Calu3 (cell line): ENCODE measurements around the gene ZNF785. TPM values are rescaled to one million over a fixed set of nuclear protein-coding genes. Genes with fewer than 3 reads are reported as not detected.
A peak's percentile ranks its signal among the peaks of the same experiment; 100 is the strongest.

Source experiments
- BruUV-seq: library from RNA; stranded (reverse); fragments of 400-500 nt; replicated peaks from 2 replicates; lab custom pipeline; 2021; lab: Mats Ljungman, UMichigan
- CTCF ChIA-PET: fragments of 300-600 bp; sonication (Branson Sonifier 250); formaldehyde crosslinking; loops from one replicate; lab custom pipeline; 2022; ENCODE audit warnings: antibody characterized with exemption; lab: Charles Lee
- DNase-seq: peaks from one replicate; pipeline ENCODE4 v3.0.0; 2022
- H3K27ac Mint-ChIP-seq: one replicate; pipeline ENCODE4 v1.8.0; 2022; ENCODE audit warnings: mixed read lengths; ENCODE audit not compliant: unreplicated experiment
- H3K27me3 Mint-ChIP-seq: one replicate; pipeline ENCODE4 v1.8.0; 2022; ENCODE audit warnings: mixed read lengths; ENCODE audit not compliant: unreplicated experiment
- H3K36me3 Mint-ChIP-seq: one replicate; pipeline ENCODE4 v1.8.0; 2022; ENCODE audit warnings: mild to moderate bottlenecking, moderate library complexity, mixed read lengths; ENCODE audit not compliant: insufficient read depth, unreplicated experiment
- H3K4me1 Mint-ChIP-seq: one replicate; pipeline ENCODE4 v1.8.0; 2022; ENCODE audit warnings: mild to moderate bottlenecking, low read depth, mixed read lengths; ENCODE audit not compliant: unreplicated experiment
- H3K4me3 Mint-ChIP-seq: one replicate; pipeline ENCODE4 v1.8.0; 2022; ENCODE audit warnings: mild to moderate bottlenecking, low read depth, moderate library complexity, mixed read lengths; ENCODE audit not compliant: unreplicated experiment
- H3K9me3 Mint-ChIP-seq: one replicate; pipeline ENCODE4 v1.8.0; 2022; ENCODE audit warnings: low read depth, mixed read lengths; ENCODE audit not compliant: unreplicated experiment
- intact Hi-C: fragments of 100-400 bp; cut with micrococcal nuclease; formaldehyde crosslinking; loops from one replicate; pipeline ENCODE4 v1.10.0; 2022; ENCODE audit not compliant: unreplicated experiment
- total RNA-seq: library from RNA; stranded (reverse); gene quantifications from 2 replicates; pipeline ENCODE4 v1.2.3, GENCODE V29; 2022
- TF ChIP-seq, protein P1 (sequence below): fragments of 200-600 bp; IDR thresholded peaks from one replicate; pipeline ENCODE4 v1.8.0; 2022; ENCODE audit warnings: antibody characterized with exemption; ENCODE audit not compliant: unreplicated experiment

The ZNF785 gene
- total RNA-seq, 1 experiment from 2014 or later: 22.2 TPM

- Mint-ChIP-seq H3K27me3 (peaks cover 45% of the 10 kb centered on the region), H3K4me3 (no peak overlapping the region), H3K27ac (no peak overlapping the region), H3K9me3 (peaks cover 2% of the 10 kb centered on the region), H3K36me3 (no peaks in the 10 kb centered on the region), H3K4me1 (peaks cover 12% of the 10 kb centered on the region)
- CTCF ChIA-PET: interaction anchor here (0.9 kb wide), 1 partner anchor 11 kb away, joined by 9 read pairs; no protein-coding TSS in a partner anchor
- TF ChIP-seq, protein P1, sequence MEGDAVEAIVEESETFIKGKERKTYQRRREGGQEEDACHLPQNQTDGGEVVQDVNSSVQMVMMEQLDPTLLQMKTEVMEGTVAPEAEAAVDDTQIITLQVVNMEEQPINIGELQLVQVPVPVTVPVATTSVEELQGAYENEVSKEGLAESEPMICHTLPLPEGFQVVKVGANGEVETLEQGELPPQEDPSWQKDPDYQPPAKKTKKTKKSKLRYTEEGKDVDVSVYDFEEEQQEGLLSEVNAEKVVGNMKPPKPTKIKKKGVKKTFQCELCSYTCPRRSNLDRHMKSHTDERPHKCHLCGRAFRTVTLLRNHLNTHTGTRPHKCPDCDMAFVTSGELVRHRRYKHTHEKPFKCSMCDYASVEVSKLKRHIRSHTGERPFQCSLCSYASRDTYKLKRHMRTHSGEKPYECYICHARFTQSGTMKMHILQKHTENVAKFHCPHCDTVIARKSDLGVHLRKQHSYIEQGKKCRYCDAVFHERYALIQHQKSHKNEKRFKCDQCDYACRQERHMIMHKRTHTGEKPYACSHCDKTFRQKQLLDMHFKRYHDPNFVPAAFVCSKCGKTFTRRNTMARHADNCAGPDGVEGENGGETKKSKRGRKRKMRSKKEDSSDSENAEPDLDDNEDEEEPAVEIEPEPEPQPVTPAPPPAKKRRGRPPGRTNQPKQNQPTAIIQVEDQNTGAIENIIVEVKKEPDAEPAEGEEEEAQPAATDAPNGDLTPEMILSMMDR: no peak
- intact Hi-C loops: no loop called here
- no TSS peak for BruUV-seq
- DNase-seq: no peak
These were observed 34.7 kb upstream of the ZNF785 start for GRCh38 chr16:30620169-30620568.

DNA sequence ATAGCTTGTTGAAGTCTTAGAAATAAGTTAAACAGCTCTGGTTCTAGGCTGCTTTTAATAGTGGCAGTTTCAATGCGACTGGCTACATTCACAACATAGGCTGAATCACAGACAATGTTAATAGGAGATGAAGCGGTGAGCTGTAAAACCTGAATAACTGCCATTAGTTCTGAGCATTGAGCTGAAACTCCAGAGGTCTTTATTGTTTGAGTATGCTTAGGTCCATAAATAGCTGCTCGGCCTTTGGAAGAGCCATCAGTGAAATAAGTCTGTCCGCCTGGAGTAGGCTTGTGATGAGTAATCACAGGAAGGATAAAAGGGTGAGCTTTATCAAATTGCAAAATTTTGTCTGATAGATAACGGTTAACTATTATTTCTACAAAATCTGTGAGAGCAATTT, 34.1 kb upstream of the ZNF785 start:
- DNase-seq: no peak
- no TSS peak for BruUV-seq
- CTCF ChIA-PET: interaction anchor here (0.9 kb wide), 1 partner anchor 10 kb away, joined by 9 read pairs; no protein-coding TSS in a partner anchor
- peaks cover 45% of the 10 kb centered on the region for H3K27me3 Mint-ChIP-seq
- peaks cover 14% of the 10 kb centered on the region for H3K4me1 Mint-ChIP-seq
- no peaks in the 10 kb centered on the region for H3K36me3 Mint-ChIP-seq
- H3K27ac Mint-ChIP-seq: no peak overlapping the region
- H3K4me3 Mint-ChIP-seq: no peak overlapping the region
- TF ChIP-seq, protein P1: no peak
- intact Hi-C loops: no loop called here
- H3K9me3 Mint-ChIP-seq: peaks cover 2% of the 10 kb centered on the region

GRCh38 chr16:30619202-30619601, 33.7 kb upstream of the ZNF785 start:
- CTCF ChIA-PET: no interaction called here
- Mint-ChIP-seq H3K36me3 (no peaks in the 10 kb centered on the region), H3K4me1 (peaks cover 14% of the 10 kb centered on the region), H3K27ac (no peak overlapping the region), H3K27me3 (peaks cover 42% of the 10 kb centered on the region), H3K4me3 (no peak overlapping the region), H3K9me3 (peaks cover 2% of the 10 kb centered on the region)
- DNase-seq: no peak
- BruUV-seq: no TSS peak
- intact Hi-C loops: no loop called here
- TF ChIP-seq, protein P1: no peak

- Mint-ChIP-seq H3K36me3 (peaks cover 8% of the 10 kb centered on the region), H3K4me3 (no peak overlapping the region), H3K4me1 (peaks cover 14% of the 10 kb centered on the region), H3K9me3 (peaks cover 2% of the 10 kb centered on the region), H3K27ac (no peak overlapping the region), H3K27me3 (peaks cover 6% of the 10 kb centered on the region)
- TF ChIP-seq, protein P1: peak; percentile 81
- no TSS peak for BruUV-seq
- intact Hi-C loops: no loop called here
- DNase-seq: peak; percentile 80
- CTCF ChIA-PET: interaction anchor here (0.5 to 2.0 kb wide), 10 partner anchors 17 to 270 kb away, joined by 3 to 22 read pairs (median 6); partner anchors contain the start of genes DCTPP1, ZNF688 and ZNF764
These were observed 30.0 kb upstream of the ZNF785 start for GRCh38 chr16:30615358-30616091.
